Loucy (cell line): Measurements from ENCODE around the gene APOBEC3H.
A peak's percentile ranks its signal among the peaks of the same experiment; 100 is the strongest.

Experiments
- H2AFZ ChIP-seq: fragments of 200-600 bp; sonication (generic); 2 replicates; pipeline ENCODE4 v1.6.0; 2016; ENCODE audit warnings: antibody characterized with exemption, mild to moderate bottlenecking, low read length, moderate library complexity
- H3F3A ChIP-seq: fragments of 200-600 bp; 2 replicates; pipeline ENCODE4 v1.6.0; 2016; ENCODE audit warnings: antibody characterized with exemption, low read depth, mild to moderate bottlenecking
- H3K27me3 ChIP-seq: fragments of 200-600 bp; sonication (generic); 2 replicates; pipeline ENCODE4 v1.6.1; 2014; ENCODE audit warnings: low read length, mild to moderate bottlenecking; ENCODE audit not compliant: insufficient read depth, poor library complexity, severe bottlenecking
- H3K36me3 ChIP-seq: fragments of 200-600 bp; sonication (generic); 2 replicates; pipeline ENCODE4 v1.6.1; 2016; ENCODE audit warnings: low read length; ENCODE audit not compliant: insufficient read depth
- H3K4me1 ChIP-seq: fragments of 200-600 bp; sonication (generic); 2 replicates; pipeline ENCODE4 v1.5.1; 2014; ENCODE audit warnings: low read length, mild to moderate bottlenecking; ENCODE audit not compliant: insufficient read depth, poor library complexity, severe bottlenecking
- H3K4me2 ChIP-seq: fragments of 200-600 bp; sonication (generic); 2 replicates; pipeline ENCODE4 v1.6.0; 2014; ENCODE audit warnings: antibody characterized with exemption, low read length, low read depth, mild to moderate bottlenecking; ENCODE audit not compliant: poor library complexity, severe bottlenecking
- H3K4me3 ChIP-seq: fragments of 200-600 bp; sonication (generic); 2 replicates; pipeline ENCODE4 v1.5.1; 2014; ENCODE audit warnings: low read length, mild to moderate bottlenecking, mixed read lengths; ENCODE audit not compliant: poor library complexity, severe bottlenecking
- H3K79me2 ChIP-seq: fragments of 200-600 bp; sonication (generic); 2 replicates; pipeline ENCODE4 v1.6.1; 2014; ENCODE audit warnings: low read length; ENCODE audit not compliant: insufficient read depth
- H3K9ac ChIP-seq: fragments of 200-600 bp; sonication (generic); 2 replicates; pipeline ENCODE4 v1.6.0; 2014; ENCODE audit warnings: mild to moderate bottlenecking, low read depth, low read length, moderate library complexity; ENCODE audit not compliant: poor library complexity, severe bottlenecking
- H3K9me2 ChIP-seq: fragments of 200-600 bp; sonication (generic); replicated peaks from 2 replicates; pipeline ENCODE4 v1.6.1; 2016; ENCODE audit warnings: low read depth, low read length, mixed read lengths
- H3K9me3 ChIP-seq: fragments of 200-600 bp; sonication (generic); 2 replicates; pipeline ENCODE4 v1.6.1; 2014; ENCODE audit warnings: mild to moderate bottlenecking, antibody characterized with exemption, low read length, low read depth; ENCODE audit not compliant: insufficient read depth
- H4K20me1 ChIP-seq: fragments of 200-600 bp; sonication (generic); 2 replicates; pipeline ENCODE4 v1.6.0; 2014; ENCODE audit warnings: antibody characterized with exemption, low read length, mild to moderate bottlenecking; ENCODE audit not compliant: insufficient read depth, poor library complexity, severe bottlenecking
- EZH2phosphoT487 ChIP-seq: fragments of 200-600 bp; IDR thresholded peaks from 2 replicates; pipeline ENCODE4 v1.6.1; 2018; ENCODE audit warnings: antibody characterized with exemption, mild to moderate bottlenecking, moderate library complexity, borderline replicate concordance
- TF ChIP-seq, protein P1 (sequence below): fragments of 200-600 bp; sonication (generic); conservative IDR thresholded peaks from 2 replicates; pipeline ENCODE4 v1.5.1; 2014; ENCODE audit warnings: mild to moderate bottlenecking, antibody characterized with exemption, low read length

Gene APOBEC3H

DNA sequence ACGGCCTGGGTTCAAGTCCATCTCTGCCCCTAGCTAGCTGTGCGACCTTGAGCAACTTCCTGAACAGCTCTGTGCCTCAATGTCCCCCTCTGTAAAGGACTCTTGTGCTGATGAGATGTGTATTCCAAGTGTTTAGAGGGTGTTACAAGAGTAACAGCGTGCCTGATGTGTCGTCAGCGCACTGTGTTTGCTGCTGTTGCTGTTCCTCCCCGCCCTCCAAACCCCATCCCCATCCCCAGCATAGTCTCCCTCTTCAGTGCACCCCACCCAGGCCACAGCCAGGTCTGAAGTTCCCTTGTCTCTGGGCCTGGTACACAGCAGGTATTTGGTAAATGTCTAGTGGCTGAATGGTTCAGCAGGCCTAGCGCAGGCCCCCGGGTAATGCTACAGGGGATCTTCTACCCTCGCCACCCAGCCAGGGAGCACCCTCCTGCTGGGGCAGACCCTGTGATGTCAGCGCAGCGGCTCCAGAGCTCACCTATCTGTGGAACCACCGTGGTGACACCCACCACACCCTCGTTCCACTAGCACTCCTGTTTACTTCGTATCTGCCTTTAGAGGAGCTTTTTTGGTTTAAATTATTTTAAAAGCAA is 45.1 kb downstream of the APOBEC3H start:
- Histone ChIP-seq H3K9me3 (no peaks in the 10 kb centered on the region), H3K9me2 (no peaks in the 10 kb centered on the region), H4K20me1 (no peaks in the 10 kb centered on the region), H2AFZ (no peak overlapping the region), H3K9ac (no peak overlapping the region), H3K79me2 (no peaks in the 10 kb centered on the region), H3K4me2 (no peak overlapping the region), H3K36me3 (no peaks in the 10 kb centered on the region), H3K4me1 (peaks cover 20% of the 10 kb centered on the region), H3F3A (no peaks in the 10 kb centered on the region), H3K27me3 (no peaks in the 10 kb centered on the region), H3K4me3 (no peak overlapping the region)
- no peak for TF ChIP-seq EZH2phosphoT487
- TF ChIP-seq, protein P1, sequence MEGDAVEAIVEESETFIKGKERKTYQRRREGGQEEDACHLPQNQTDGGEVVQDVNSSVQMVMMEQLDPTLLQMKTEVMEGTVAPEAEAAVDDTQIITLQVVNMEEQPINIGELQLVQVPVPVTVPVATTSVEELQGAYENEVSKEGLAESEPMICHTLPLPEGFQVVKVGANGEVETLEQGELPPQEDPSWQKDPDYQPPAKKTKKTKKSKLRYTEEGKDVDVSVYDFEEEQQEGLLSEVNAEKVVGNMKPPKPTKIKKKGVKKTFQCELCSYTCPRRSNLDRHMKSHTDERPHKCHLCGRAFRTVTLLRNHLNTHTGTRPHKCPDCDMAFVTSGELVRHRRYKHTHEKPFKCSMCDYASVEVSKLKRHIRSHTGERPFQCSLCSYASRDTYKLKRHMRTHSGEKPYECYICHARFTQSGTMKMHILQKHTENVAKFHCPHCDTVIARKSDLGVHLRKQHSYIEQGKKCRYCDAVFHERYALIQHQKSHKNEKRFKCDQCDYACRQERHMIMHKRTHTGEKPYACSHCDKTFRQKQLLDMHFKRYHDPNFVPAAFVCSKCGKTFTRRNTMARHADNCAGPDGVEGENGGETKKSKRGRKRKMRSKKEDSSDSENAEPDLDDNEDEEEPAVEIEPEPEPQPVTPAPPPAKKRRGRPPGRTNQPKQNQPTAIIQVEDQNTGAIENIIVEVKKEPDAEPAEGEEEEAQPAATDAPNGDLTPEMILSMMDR, result no peak

DNA sequence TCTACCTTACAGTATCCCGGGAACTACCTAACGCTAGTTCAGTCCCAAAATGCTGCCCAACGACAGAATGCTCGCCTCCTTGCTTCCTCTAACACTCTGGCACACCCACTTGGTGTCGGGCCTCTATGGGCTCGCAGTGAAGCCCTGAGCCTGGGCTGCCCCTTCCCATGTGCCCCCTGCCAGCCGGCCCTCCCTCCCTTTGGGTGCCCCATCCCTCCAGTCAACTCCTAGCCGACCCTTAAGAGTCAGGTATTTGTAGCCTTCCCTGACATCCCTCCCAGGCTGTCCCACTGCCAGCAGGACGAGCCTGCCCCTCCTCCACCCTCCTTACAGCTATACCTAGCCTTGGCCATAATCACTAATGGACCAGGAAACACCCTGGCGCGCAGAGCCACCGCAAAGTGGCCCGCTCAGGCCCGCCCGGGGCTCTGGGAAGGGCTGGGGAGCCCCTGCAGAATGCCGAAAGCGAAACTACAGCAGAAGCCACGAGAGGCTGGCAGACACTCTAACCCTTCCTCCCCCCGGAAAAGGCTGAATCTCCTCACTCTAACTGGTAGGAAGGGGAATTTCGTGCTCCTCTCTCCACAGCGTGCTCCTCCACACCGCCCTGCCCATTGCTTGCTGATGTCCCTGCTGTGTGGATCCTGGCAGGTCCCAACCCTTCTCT is 47.2 kb downstream of the APOBEC3H start:
- H2AFZ ChIP-seq, result 0 out of 2 replicates have a peak overlapping the region, but pooled peaks have one; percentile 3
- H3K4me3 ChIP-seq, result peak overlapping the region; percentile 95
- H3K36me3 ChIP-seq, result no peaks in the 10 kb centered on the region
- no peaks in the 10 kb centered on the region for H3K9me3 ChIP-seq
- peaks cover 20% of the 10 kb centered on the region for H3K4me1 ChIP-seq
- H3F3A ChIP-seq, result no peaks in the 10 kb centered on the region
- no peaks in the 10 kb centered on the region for H4K20me1 ChIP-seq
- H3K9me2 ChIP-seq, result no peaks in the 10 kb centered on the region
- no peaks in the 10 kb centered on the region for H3K27me3 ChIP-seq
- H3K9ac ChIP-seq, result peak overlapping the region; percentile 90
- H3K4me2 ChIP-seq, result peak overlapping the region; percentile 99
- no peak for TF ChIP-seq EZH2phosphoT487
- TF ChIP-seq, protein P1, result no peak
- no peaks in the 10 kb centered on the region for H3K79me2 ChIP-seq

DNA sequence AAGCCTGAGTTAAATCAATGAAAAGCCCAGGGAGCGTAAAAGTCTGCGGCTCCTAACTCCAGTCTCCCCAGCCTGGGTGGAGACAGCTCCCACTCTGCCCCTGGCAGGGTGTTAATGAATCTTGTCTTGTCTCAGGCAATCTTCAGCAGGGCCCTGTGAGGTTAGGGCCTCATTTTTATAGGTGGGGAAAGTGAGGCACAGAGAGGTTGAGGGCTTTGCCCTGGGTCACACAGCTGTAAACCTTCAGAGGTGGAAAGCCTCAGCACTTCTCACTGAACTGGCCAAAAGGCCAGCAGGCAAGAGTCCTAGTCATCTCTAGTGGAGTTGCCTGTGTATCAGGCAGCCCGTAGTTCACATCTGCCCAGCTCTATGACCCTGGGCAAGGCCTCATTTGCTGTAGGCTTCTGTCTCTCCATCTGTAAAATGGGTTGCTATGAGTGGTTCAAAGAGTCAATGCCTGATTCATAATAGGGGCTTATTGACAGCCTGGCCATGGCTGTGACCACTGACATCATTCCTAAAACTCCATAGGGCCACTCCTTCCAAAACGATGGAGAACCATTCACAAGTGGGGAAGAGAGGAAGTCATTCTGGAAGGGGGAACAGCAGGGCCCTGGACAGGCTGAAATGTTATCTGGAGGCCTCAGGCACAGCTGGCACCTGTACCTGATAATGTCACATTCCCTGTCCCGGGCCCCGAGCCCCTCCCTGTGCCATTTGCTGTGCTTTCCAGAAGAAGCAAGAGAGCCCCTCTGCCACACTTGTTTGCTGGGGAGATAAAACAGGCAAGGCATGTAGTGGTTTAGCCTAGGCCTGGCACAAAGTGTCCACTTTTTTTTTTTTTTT is 49.4 kb downstream of the APOBEC3H start:
- H3K9ac ChIP-seq, result peak overlapping the region; percentile 56
- no peaks in the 10 kb centered on the region for H3K79me2 ChIP-seq
- no peaks in the 10 kb centered on the region for H3K9me2 ChIP-seq
- peak overlapping the region; percentile 81 for H3K4me2 ChIP-seq
- peaks cover 20% of the 10 kb centered on the region for H3K4me1 ChIP-seq
- TF ChIP-seq, protein P1, result no peak
- no peak for TF ChIP-seq EZH2phosphoT487
- no peaks in the 10 kb centered on the region for H3K36me3 ChIP-seq
- peak overlapping the region; percentile 95 for H3K4me3 ChIP-seq
- no peaks in the 10 kb centered on the region for H4K20me1 ChIP-seq
- no peaks in the 10 kb centered on the region for H3K9me3 ChIP-seq
- no peak overlapping the region for H2AFZ ChIP-seq
- H3F3A ChIP-seq, result no peaks in the 10 kb centered on the region
- no peaks in the 10 kb centered on the region for H3K27me3 ChIP-seq
